Left ventricle myocardium inferior (tissue), 1 donor: ENCODE results near the gene MB21D2. TPM values are rescaled to one million over a fixed set of nuclear protein-coding genes. Genes with fewer than 3 reads are reported as not detected.

Experiments used
- DNase-seq: peaks from one replicate; pipeline ENCODE4 v3.0.0-alpha.2; 2020
- H3K27ac ChIP-seq: fragments of 200-600 bp; replicated peaks from 2 replicates; pipeline ENCODE4 v1.8.0; 2021
- H3K27me3 ChIP-seq: fragments of 200-600 bp; 2 replicates; pipeline ENCODE4 v1.8.0; 2021; ENCODE audit warnings: low read depth
- H3K36me3 ChIP-seq: fragments of 200-600 bp; 2 replicates; pipeline ENCODE4 v1.8.0; 2021
- H3K4me1 ChIP-seq: fragments of 200-600 bp; 2 replicates; pipeline ENCODE4 v1.8.0; 2021
- H3K4me3 ChIP-seq: fragments of 200-600 bp; 2 replicates; pipeline ENCODE4 v1.8.0; 2021; ENCODE audit warnings: mild to moderate bottlenecking, moderate library complexity
- H3K9me3 ChIP-seq: fragments of 200-600 bp; replicated peaks from 2 replicates; pipeline ENCODE4 v1.8.0; 2021
- intact Hi-C: fragments of 100-400 bp; cut with micrococcal nuclease; formaldehyde crosslinking; loops from one replicate; pipeline ENCODE4 v1.11.0; 2022
- total RNA-seq: library from RNA; stranded (reverse); fragmentation: NEBNext Ultra II Directional; extraction: Animal tissue kit (Norgen Biotek cat#: 25700); gene quantifications from one replicate; pipeline ENCODE4 v1.2.1, GENCODE V29; 2021
- TF ChIP-seq, protein P1 (sequence below): fragments of 200-600 bp; IDR thresholded peaks from 2 replicates; pipeline ENCODE4 v1.8.0; 2021; ENCODE audit warnings: antibody characterized with exemption, mild to moderate bottlenecking, borderline replicate concordance
- donor health status: DM: no; HTN: yes; CAD: no; lungs with severe emphysema.

The MB21D2 gene
- total RNA-seq, 1 donor from 2014 or later = 1.8 TPM

DNA sequence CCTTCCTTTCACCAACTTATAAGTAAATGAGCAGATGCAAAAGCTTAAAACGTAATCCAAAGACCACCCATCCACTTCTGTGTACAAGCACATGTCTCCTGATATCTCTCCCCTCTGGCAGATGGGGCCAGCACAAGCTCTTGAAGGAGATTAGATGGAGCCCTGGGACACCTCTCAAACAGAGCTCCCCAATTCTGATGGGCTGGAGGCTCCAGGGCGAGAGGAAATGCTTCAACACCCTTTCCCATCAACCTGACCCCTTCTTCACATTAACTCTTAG lies 73.2 kb downstream of the MB21D2 start:
- H3K4me3 ChIP-seq = no peak overlapping the region
- TF ChIP-seq, protein P1, sequence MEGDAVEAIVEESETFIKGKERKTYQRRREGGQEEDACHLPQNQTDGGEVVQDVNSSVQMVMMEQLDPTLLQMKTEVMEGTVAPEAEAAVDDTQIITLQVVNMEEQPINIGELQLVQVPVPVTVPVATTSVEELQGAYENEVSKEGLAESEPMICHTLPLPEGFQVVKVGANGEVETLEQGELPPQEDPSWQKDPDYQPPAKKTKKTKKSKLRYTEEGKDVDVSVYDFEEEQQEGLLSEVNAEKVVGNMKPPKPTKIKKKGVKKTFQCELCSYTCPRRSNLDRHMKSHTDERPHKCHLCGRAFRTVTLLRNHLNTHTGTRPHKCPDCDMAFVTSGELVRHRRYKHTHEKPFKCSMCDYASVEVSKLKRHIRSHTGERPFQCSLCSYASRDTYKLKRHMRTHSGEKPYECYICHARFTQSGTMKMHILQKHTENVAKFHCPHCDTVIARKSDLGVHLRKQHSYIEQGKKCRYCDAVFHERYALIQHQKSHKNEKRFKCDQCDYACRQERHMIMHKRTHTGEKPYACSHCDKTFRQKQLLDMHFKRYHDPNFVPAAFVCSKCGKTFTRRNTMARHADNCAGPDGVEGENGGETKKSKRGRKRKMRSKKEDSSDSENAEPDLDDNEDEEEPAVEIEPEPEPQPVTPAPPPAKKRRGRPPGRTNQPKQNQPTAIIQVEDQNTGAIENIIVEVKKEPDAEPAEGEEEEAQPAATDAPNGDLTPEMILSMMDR = no peak
- no peaks in the 10 kb centered on the region for H3K36me3 ChIP-seq
- no peaks in the 10 kb centered on the region for H3K9me3 ChIP-seq
- H3K4me1 ChIP-seq = peaks cover 27% of the 10 kb centered on the region
- H3K27me3 ChIP-seq = no peaks in the 10 kb centered on the region
- H3K27ac ChIP-seq = no peak overlapping the region
- intact Hi-C loops = no loop called here
- no peak for DNase-seq

DNA sequence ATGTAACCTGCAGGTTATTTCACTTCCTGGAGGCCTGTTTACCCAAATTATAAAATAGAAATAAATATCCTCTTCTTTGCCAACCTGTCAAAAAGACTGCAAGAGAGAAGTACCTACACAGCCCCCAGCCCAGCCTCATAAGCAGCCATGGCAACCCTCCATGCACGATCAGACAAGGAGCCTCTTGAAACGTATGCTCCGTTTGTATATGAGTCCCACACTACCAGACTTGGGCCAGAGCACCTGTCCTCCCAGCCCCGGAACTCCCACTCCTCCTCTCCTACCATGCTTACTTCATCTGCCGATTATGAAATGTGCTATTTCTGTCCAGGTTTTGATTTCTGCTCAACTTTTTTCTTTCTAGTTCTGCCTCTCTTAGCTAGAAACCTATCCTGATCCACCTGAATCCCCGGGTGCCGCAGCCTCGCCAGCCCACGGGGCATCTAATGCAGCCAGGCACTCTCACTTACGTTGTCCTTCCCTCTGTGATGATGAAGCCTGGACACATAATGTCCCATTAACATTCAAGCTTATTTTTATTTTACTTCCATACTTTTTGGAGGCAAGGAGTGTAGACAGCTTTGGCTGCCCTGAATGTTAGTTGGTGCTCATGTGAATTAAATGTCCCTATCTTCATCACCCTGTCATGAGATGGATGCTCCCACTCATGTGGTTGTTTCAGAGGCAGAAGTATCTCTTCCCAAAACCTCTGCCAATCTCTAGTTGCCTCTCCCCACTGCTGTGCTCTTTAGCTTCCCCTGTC lies 73.8 kb downstream of the MB21D2 start:
- Histone ChIP-seq H3K36me3 (no peaks in the 10 kb centered on the region), H3K27ac (no peak overlapping the region), H3K27me3 (no peaks in the 10 kb centered on the region), H3K9me3 (no peaks in the 10 kb centered on the region), H3K4me1 (peaks cover 27% of the 10 kb centered on the region), H3K4me3 (no peak overlapping the region)
- TF ChIP-seq, protein P1 = no peak
- intact Hi-C loops = no loop called here
- DNase-seq = no peak

DNA sequence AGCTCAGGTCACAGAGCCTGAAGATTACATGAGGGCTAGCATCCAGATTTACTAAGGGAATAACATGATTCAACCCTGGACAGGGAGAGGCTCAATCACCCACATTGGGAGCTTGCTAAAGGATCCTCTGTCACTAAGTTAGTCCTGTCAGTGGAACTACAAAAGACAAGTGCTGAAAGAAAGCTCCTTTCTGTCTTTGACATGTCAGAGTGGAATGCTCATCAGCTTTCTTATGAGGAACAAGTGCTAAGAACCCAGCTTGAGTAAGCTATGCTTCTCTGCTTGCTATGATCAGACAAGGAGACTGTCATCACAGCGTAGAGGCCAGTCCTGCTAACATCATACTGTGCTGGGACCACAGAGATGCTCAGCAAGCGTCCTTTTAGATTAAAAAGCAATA lies 74.5 kb downstream of the MB21D2 start:
- Histone ChIP-seq H3K27ac (no peak overlapping the region), H3K4me1 (peaks cover 23% of the 10 kb centered on the region), H3K9me3 (no peaks in the 10 kb centered on the region), H3K36me3 (no peaks in the 10 kb centered on the region), H3K27me3 (no peaks in the 10 kb centered on the region), H3K4me3 (no peak overlapping the region)
- intact Hi-C loops = no loop called here
- TF ChIP-seq, protein P1 = no peak
- DNase-seq = no peak

DNA sequence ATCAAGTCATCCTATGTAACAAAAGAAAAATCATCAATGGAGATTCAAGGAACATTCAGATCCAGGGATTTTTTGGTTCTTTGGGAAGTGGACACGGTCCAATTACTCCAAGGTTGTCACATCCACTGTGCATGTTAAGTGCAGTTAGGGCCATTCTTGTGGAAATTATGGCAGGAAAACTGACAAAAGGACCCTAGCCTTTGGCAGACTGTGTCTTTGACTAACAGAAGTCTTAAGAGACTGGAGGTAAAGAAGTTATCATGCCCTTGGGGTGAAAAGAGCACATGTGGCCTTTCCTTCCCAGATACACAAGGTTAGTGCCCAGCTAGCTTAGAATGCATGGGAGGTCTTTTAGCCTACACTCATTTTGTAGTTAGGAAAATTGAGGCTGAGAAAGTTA lies 74.9 kb downstream of the MB21D2 start:
- H3K9me3 ChIP-seq = no peaks in the 10 kb centered on the region
- H3K27me3 ChIP-seq = no peaks in the 10 kb centered on the region
- DNase-seq = no peak
- intact Hi-C loops = no loop called here
- peaks cover 19% of the 10 kb centered on the region for H3K4me1 ChIP-seq
- no peaks in the 10 kb centered on the region for H3K36me3 ChIP-seq
- no peak overlapping the region for H3K27ac ChIP-seq
- no peak overlapping the region for H3K4me3 ChIP-seq
- TF ChIP-seq, protein P1 = no peak

DNA sequence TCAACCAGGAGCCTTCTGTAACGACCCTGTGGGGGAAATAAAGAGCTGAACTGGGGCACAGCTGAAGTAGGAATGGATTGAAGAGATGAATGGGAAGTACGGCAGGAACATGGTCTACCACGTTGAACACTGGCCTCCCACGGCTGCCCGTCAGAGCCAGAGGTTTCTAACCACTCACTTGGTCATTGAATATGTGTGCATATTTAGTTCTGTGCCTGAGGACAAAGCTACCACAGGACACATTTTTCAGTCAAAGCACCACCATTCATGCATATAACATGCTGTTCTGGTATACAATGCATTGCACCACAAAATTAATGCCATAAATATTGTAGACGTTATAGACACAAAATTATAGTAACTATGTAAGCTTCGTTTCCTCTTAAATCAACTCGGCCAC lies 75.5 kb downstream of the MB21D2 start:
- Histone ChIP-seq H3K9me3 (no peaks in the 10 kb centered on the region), H3K4me1 (peaks cover 18% of the 10 kb centered on the region), H3K27me3 (no peaks in the 10 kb centered on the region), H3K4me3 (no peak overlapping the region), H3K27ac (no peak overlapping the region), H3K36me3 (no peaks in the 10 kb centered on the region)
- intact Hi-C loops = no loop called here
- TF ChIP-seq, protein P1 = no peak
- DNase-seq = no peak
